ENCODE data around the gene SLC6A13.

GRCh38 chr12:174596-174995 lies 88.0 kb downstream of the SLC6A13 start:
- TF ChIP-seq CTCF (IDR thresholded peaks at IDR 0.05; ENCODE audit: control extremely low read depth in 1 of 3, insufficient read depth in 1 of 3, low read depth in 1 of 3, low read length in 3 of 3), result no peak
- TF ChIP-seq CHD2 (IDR thresholded peaks at IDR 0.05; ENCODE audit: low read length), result no peak
- no peak for TF ChIP-seq KDM1A (IDR thresholded peaks at IDR 0.05; ENCODE audit: borderline replicate concordance, low read length)
- TF ChIP-seq YY1 (IDR thresholded peaks at IDR 0.05; ENCODE audit: low read depth, low read length), result no peak
- no peak for TF ChIP-seq NRF1 (IDR thresholded peaks at IDR 0.05; ENCODE audit: low read depth, low read length)
